Measurements from ENCODE around the gene KCTD1. TPM values are rescaled to one million over a fixed set of nuclear protein-coding genes. Genes with fewer than 3 reads are reported as not detected.

Gene KCTD1
- total RNA-seq, 1 donor = 18.6 TPM

DNA sequence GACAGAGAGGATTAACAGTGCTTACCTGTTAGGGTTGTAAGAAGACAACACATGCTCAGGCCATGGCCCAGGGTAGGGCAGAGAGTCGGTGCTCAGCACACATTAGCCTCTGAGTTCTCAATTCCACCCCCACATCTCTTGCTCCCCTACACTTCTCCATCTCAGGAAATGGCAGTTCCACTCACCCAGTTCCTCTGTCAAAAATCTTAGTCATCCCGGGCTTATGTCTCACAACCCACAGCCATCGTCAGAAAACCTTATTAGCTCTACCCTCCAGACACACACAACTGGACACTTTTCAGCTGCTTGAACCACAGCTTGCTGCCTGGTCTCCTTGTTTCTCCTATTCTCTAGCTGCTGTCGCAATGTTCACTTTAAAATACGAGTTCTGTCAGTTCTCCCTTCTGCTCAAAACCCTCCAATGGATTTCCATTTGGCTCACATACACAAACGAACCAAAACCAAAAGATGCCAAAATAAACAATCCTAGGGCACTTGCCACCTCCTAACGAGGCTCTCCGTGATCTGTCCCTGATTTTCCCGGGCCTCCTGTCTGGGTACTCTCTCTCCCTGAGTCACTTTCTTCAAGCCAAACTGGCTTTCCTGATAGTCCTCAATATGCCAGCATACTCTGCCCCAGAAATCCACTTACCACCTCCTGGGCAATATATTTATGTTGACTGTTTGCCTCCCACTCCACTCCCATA is 89.7 kb downstream of the KCTD1 start:
- no peak for DNase-seq (ENCODE audit: low read depth)
- no peak overlapping the region for H3K4me3 ChIP-seq (ENCODE audit: low read depth, low read length)
- TF ChIP-seq, protein P1, sequence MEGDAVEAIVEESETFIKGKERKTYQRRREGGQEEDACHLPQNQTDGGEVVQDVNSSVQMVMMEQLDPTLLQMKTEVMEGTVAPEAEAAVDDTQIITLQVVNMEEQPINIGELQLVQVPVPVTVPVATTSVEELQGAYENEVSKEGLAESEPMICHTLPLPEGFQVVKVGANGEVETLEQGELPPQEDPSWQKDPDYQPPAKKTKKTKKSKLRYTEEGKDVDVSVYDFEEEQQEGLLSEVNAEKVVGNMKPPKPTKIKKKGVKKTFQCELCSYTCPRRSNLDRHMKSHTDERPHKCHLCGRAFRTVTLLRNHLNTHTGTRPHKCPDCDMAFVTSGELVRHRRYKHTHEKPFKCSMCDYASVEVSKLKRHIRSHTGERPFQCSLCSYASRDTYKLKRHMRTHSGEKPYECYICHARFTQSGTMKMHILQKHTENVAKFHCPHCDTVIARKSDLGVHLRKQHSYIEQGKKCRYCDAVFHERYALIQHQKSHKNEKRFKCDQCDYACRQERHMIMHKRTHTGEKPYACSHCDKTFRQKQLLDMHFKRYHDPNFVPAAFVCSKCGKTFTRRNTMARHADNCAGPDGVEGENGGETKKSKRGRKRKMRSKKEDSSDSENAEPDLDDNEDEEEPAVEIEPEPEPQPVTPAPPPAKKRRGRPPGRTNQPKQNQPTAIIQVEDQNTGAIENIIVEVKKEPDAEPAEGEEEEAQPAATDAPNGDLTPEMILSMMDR (IDR thresholded peaks at IDR 0.05; ENCODE audit: insufficient read depth, low read depth, low read length) = no peak

- TF ChIP-seq, protein P1 (IDR thresholded peaks at IDR 0.05; ENCODE audit: insufficient read depth, low read depth, low read length) = no peak
- no peak for DNase-seq (ENCODE audit: low read depth)
- no peak overlapping the region for H3K4me3 ChIP-seq (ENCODE audit: low read depth, low read length)
Observed at GRCh38 chr18:26457611-26458353, 90.6 kb downstream of the KCTD1 start.

GRCh38 chr18:26457195-26457594 is 91.2 kb downstream of the KCTD1 start:
- H3K4me3 ChIP-seq (ENCODE audit: low read depth, low read length) = no peak overlapping the region
- TF ChIP-seq, protein P1 (IDR thresholded peaks at IDR 0.05; ENCODE audit: insufficient read depth, low read depth, low read length) = no peak
- DNase-seq (ENCODE audit: low read depth) = no peak

- no peak for DNase-seq (ENCODE audit: low read depth)
- no peak overlapping the region for H3K4me3 ChIP-seq (ENCODE audit: low read depth, low read length)
- TF ChIP-seq, protein P1 (IDR thresholded peaks at IDR 0.05; ENCODE audit: insufficient read depth, low read depth, low read length) = no peak
Observed at GRCh38 chr18:26456070-26456491, 92.3 kb downstream of the KCTD1 start.

DNA sequence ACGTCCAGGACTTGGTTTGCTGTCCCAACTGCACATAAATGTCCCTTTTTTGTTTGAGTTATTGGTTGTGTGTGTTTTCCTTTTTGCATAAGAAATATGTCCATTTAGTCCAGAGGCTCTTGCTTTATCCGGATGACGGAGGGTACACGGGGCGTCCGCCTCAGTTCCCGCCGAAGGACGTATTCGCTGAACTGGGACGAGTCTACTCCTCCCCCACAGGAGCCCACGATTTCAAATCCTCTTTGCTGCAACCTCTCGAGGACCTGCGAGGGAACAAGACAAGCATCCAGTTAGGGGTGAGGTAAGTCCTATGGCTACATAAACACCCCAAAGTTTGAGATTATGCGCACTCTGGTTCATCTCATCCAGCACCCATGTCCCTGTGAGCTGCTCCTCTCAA is 92.7 kb downstream of the KCTD1 start:
- DNase-seq (ENCODE audit: low read depth) = no peak
- no peak overlapping the region for H3K4me3 ChIP-seq (ENCODE audit: low read depth, low read length)
- TF ChIP-seq, protein P1 (IDR thresholded peaks at IDR 0.05; ENCODE audit: insufficient read depth, low read depth, low read length) = no peak

DNA sequence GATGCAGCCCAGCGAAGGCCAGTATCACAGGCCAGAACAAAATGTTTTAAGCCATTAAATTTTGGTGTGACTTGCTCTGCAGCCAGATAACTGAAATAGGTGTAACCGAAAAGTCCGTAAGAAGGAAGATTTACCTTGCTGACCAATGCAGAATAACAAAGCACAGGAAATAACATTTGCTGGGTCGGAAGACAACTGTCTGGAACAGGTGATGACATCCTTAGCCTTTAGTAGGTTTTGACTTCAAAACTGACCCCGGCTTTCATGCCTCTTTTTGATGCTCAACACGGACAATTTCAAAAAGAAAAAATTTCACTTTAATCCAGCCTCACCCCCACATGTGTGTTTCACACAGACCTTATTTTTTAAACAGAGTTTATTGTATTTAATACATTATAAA is 93.7 kb downstream of the KCTD1 start:
- TF ChIP-seq, protein P1 (IDR thresholded peaks at IDR 0.05; ENCODE audit: insufficient read depth, low read depth, low read length) = no peak
- no peak for DNase-seq (ENCODE audit: low read depth)
- H3K4me3 ChIP-seq (ENCODE audit: low read depth, low read length) = no peak overlapping the region

Measured in fibroblast of villous mesenchyme (primary cell).